Endothelial cell (in vitro differentiated cells): ENCODE data around the gene WDR31. TPM values are rescaled to one million over a fixed set of nuclear protein-coding genes. Genes with fewer than 3 reads are reported as not detected.

ENCODE experiments used
- DNase-seq: peaks from one replicate; pipeline ENCODE4 v3.0.0; 2021; ENCODE audit warnings: low spot score
- H3K27ac Mint-ChIP-seq: one replicate; pipeline ENCODE4 v1.8.0; 2021; ENCODE audit warnings: mixed read lengths, inconsistent platforms; ENCODE audit not compliant: unreplicated experiment
- H3K27me3 Mint-ChIP-seq: one replicate; pipeline ENCODE4 v1.8.0; 2021; ENCODE audit warnings: mild to moderate bottlenecking, moderate library complexity, mixed read lengths, inconsistent platforms; ENCODE audit not compliant: unreplicated experiment
- H3K36me3 Mint-ChIP-seq: one replicate; pipeline ENCODE4 v1.8.0; 2021; ENCODE audit warnings: mild to moderate bottlenecking, low read depth, mixed read lengths, inconsistent platforms; ENCODE audit not compliant: unreplicated experiment
- H3K4me1 Mint-ChIP-seq: one replicate; pipeline ENCODE4 v1.8.0; 2021; ENCODE audit warnings: mild to moderate bottlenecking, mixed read lengths, inconsistent platforms; ENCODE audit not compliant: unreplicated experiment
- H3K4me3 Mint-ChIP-seq: one replicate; pipeline ENCODE4 v1.8.0; 2021; ENCODE audit warnings: mild to moderate bottlenecking, mixed read lengths, inconsistent platforms; ENCODE audit not compliant: unreplicated experiment
- H3K9me3 Mint-ChIP-seq: one replicate; pipeline ENCODE4 v1.8.0; 2021; ENCODE audit warnings: mixed read lengths, inconsistent platforms; ENCODE audit not compliant: unreplicated experiment
- total RNA-seq: library from RNA; stranded (reverse); fragmentation: NEBNext Ultra II Directional; extraction: Animal tissue kit (Norgen Biotek cat#: 25700); gene quantifications from one replicate; pipeline ENCODE4 v1.2.1, GENCODE V29; 2021; ENCODE audit not compliant: unreplicated experiment
- TF ChIP-seq, protein P1 (sequence below): fragments of 200-600 bp; sonication (generic); IDR thresholded peaks from one replicate; pipeline ENCODE4 v1.5.0; 2021; ENCODE audit warnings: antibody characterized with exemption; ENCODE audit not compliant: unreplicated experiment

The WDR31 gene
- total RNA-seq, 1 donor from 2014 or later: 0.95 TPM

DNA sequence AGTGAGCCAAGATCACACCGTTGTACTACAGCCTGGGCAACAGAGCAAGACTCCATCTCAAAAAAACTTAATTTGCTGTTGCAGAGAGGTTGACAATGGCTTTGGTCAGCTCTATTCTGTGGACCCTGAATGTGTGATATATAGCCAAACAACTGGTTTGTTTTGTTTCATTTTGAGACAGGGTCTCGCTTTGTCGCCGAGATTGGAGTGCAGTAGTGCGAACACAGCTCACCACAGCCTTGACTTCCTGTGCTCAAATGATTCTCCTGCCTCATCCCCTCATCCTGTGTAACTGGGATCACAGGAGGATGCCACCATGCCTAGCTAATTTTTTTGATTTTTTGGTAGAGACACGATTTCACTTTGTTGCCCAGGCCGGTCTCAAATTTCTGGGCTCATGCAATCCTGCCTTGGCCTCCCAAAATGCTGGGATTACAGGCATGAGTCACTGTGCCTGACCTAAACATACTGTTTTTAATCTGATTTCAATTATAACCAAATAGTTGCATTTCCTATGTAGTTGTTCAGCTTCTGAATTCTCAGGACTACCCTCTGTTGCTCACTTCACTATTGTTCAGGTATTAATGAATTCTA is 46.7 kb downstream of the WDR31 start:
- no peaks in the 10 kb centered on the region for H3K27me3 Mint-ChIP-seq
- H3K4me3 Mint-ChIP-seq: no peak overlapping the region
- DNase-seq: no peak
- H3K36me3 Mint-ChIP-seq: peaks cover 26% of the 10 kb centered on the region
- TF ChIP-seq, protein P1, sequence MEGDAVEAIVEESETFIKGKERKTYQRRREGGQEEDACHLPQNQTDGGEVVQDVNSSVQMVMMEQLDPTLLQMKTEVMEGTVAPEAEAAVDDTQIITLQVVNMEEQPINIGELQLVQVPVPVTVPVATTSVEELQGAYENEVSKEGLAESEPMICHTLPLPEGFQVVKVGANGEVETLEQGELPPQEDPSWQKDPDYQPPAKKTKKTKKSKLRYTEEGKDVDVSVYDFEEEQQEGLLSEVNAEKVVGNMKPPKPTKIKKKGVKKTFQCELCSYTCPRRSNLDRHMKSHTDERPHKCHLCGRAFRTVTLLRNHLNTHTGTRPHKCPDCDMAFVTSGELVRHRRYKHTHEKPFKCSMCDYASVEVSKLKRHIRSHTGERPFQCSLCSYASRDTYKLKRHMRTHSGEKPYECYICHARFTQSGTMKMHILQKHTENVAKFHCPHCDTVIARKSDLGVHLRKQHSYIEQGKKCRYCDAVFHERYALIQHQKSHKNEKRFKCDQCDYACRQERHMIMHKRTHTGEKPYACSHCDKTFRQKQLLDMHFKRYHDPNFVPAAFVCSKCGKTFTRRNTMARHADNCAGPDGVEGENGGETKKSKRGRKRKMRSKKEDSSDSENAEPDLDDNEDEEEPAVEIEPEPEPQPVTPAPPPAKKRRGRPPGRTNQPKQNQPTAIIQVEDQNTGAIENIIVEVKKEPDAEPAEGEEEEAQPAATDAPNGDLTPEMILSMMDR: no peak
- no peak overlapping the region for H3K27ac Mint-ChIP-seq
- H3K9me3 Mint-ChIP-seq: no peaks in the 10 kb centered on the region
- H3K4me1 Mint-ChIP-seq: no peaks in the 10 kb centered on the region

DNA sequence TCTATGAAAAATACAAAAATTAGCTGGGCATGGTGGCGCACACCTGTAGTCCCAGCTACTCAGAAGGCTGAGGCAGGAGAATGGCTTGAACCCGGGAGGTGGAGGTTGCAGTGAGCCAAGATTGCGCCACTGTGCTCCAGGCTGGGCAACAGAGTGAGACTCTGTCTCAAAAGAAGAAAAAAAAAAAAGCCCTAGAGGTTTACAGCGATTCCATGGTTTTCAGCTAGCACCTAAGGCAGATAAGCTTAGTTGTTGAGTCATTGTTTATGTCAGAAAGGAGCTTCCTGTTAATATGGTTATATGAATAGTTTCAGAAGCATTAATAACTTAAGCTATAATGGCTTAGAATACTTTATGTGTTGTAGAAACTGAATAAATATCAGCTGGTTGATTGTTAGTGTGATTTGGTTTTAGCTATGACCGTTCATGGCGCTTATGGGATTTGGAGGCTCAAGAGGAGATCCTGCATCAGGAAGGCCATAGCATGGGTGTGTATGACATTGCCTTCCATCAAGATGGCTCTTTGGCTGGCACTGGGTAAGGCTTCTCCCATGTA is 49.9 kb downstream of the WDR31 start:
- no peak for DNase-seq
- TF ChIP-seq, protein P1: no peak
- Mint-ChIP-seq H3K9me3 (no peaks in the 10 kb centered on the region), H3K4me3 (no peak overlapping the region), H3K36me3 (peaks cover 46% of the 10 kb centered on the region), H3K27ac (no peak overlapping the region), H3K4me1 (no peaks in the 10 kb centered on the region), H3K27me3 (no peaks in the 10 kb centered on the region)

DNA sequence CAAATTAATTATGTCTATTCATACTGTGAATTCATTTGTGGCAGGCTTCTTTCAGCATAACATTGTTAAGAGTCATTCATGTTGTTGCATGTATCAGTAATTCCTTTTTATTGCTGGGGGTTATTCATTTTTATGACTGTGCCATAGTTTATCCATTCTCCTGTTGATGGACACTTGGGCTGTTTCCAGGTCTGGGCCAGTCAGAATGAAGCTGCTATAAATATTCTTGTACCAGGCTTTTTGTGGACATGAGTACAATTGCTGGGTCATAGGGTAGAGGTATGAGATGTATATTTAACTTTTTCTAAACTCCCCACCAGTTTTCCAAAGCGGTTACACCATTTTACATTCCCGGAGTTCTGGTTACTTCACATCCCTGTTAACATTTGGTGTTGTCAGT is 51.0 kb downstream of the WDR31 start:
- H3K9me3 Mint-ChIP-seq: no peaks in the 10 kb centered on the region
- no peak overlapping the region for H3K4me3 Mint-ChIP-seq
- H3K27me3 Mint-ChIP-seq: no peaks in the 10 kb centered on the region
- TF ChIP-seq, protein P1: no peak
- H3K4me1 Mint-ChIP-seq: no peaks in the 10 kb centered on the region
- no peak for DNase-seq
- H3K36me3 Mint-ChIP-seq: peaks cover 46% of the 10 kb centered on the region
- H3K27ac Mint-ChIP-seq: no peak overlapping the region

DNA sequence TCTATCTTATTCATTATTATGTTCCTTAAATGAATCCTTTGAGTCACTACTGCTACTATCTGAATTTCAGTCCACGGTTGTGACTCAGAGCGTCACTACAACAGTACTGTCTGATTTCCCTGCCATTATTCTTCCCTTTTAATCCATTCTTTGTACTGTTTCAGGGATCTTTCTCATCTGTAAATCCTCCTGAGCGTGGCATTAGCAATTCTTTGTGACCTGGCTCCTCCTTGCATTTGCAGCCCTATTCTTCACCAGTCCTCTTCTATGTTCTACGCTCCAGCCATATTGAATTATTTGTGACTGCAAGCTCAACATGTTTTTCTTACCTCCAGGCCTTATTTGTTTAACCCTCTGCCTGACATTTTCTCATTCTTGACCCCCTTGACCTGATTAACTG is 58.7 kb downstream of the WDR31 start:
- Mint-ChIP-seq H3K9me3 (no peaks in the 10 kb centered on the region), H3K4me3 (no peak overlapping the region), H3K36me3 (peaks cover 33% of the 10 kb centered on the region), H3K4me1 (no peaks in the 10 kb centered on the region), H3K27ac (no peak overlapping the region), H3K27me3 (no peaks in the 10 kb centered on the region)
- no peak for DNase-seq
- TF ChIP-seq, protein P1: no peak

DNA sequence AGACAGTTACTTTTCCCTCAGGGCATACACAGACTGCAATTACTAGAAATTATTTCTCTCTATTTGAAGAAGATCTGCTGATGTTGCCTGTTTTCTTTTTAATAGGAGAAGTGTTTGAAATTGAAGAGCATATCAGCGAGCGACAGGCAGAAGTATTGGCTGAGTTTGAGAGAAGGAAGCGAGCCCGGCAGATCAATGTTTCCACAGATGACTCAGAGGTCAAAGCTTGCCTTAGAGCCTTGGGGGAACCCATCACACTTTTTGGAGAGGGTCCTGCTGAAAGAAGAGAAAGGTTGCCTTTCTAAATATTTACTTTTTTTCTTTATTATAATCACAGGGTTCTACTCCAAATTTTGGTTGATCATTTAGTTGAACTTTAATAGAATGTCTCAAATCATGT is 61.2 kb downstream of the WDR31 start:
- Mint-ChIP-seq H3K4me1 (no peaks in the 10 kb centered on the region), H3K4me3 (no peak overlapping the region), H3K27me3 (no peaks in the 10 kb centered on the region), H3K27ac (no peak overlapping the region), H3K9me3 (no peaks in the 10 kb centered on the region), H3K36me3 (peaks cover 30% of the 10 kb centered on the region)
- TF ChIP-seq, protein P1: no peak
- no peak for DNase-seq
